ENCODE results near the gene EPHB2. TPM values are rescaled to one million over a fixed set of nuclear protein-coding genes. Genes with fewer than 3 reads are reported as not detected.

The EPHB2 gene
- polyA plus RNA-seq, 1 donor from 2014 or later = 22.8 TPM

DNA sequence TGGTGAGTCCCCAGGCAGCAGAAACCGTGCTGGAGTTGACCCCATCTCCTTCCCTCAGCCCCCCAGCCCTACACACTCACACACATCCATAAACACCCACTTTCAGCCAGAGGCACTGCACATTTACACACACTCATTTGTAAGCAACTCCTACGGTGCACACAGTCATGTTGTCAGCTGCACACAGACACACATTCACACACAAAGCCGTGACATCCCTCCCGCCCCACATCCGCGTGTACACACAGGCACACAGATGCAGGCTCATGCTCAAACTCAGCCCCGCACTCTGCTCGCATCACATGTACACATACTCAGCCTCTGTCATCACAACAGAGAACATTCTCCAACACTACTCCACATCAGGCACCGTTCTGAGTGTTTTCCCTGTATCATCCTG, 214.5 kb downstream of the EPHB2 start:
- Histone ChIP-seq H4K20me1 (ENCODE audit: insufficient read depth) (no peaks in the 10 kb centered on the region), H3K27ac (ENCODE audit: low read length) (no peak overlapping the region), H3K27me3 (ENCODE audit: insufficient read depth, low read depth, low read length) (no peaks in the 10 kb centered on the region), H3K4me2 (ENCODE audit: low read length) (no peak overlapping the region), H3K79me2 (replicated peaks; ENCODE audit: insufficient read depth, low read length) (no peaks in the 10 kb centered on the region), H3K9ac (ENCODE audit: low read length) (no peak overlapping the region), H2AFZ (ENCODE audit: low read depth, low read length) (no peak overlapping the region), H3K36me3 (ENCODE audit: insufficient read depth, low read length) (no peaks in the 10 kb centered on the region), H3K9me2 (ENCODE audit: insufficient read depth, low read length) (no peaks in the 10 kb centered on the region), H3K4me3 (ENCODE audit: low read length) (no peak overlapping the region), H3F3A (ENCODE audit: insufficient read depth, low read length, poor library complexity, severe bottlenecking) (no peaks in the 10 kb centered on the region), H3K9me3 (ENCODE audit: low read length) (no peaks in the 10 kb centered on the region)
- TF ChIP-seq EZH2 (IDR thresholded peaks at IDR 0.05; ENCODE audit: borderline replicate concordance, insufficient read depth, low read length, poor library complexity, severe bottlenecking) (no peak), EP300 (conservative IDR thresholded peaks at IDR 0.05; ENCODE audit: poor library complexity, severe bottlenecking) (no peak), SMC3 (conservative IDR thresholded peaks at IDR 0.05; ENCODE audit: poor library complexity) (no peak), REST (IDR thresholded peaks at IDR 0.05; ENCODE audit: borderline replicate concordance) (no peak), RAD21 (conservative IDR thresholded peaks at IDR 0.05) (no peak), POLR2AphosphoS5 (IDR thresholded peaks at IDR 0.05) (no peak), TAF1 (IDR thresholded peaks at IDR 0.05; ENCODE audit: low read depth) (no peak), MXI1 (conservative IDR thresholded peaks at IDR 0.05; ENCODE audit: poor library complexity, severe bottlenecking) (no peak)
- TF ChIP-seq, protein P1, sequence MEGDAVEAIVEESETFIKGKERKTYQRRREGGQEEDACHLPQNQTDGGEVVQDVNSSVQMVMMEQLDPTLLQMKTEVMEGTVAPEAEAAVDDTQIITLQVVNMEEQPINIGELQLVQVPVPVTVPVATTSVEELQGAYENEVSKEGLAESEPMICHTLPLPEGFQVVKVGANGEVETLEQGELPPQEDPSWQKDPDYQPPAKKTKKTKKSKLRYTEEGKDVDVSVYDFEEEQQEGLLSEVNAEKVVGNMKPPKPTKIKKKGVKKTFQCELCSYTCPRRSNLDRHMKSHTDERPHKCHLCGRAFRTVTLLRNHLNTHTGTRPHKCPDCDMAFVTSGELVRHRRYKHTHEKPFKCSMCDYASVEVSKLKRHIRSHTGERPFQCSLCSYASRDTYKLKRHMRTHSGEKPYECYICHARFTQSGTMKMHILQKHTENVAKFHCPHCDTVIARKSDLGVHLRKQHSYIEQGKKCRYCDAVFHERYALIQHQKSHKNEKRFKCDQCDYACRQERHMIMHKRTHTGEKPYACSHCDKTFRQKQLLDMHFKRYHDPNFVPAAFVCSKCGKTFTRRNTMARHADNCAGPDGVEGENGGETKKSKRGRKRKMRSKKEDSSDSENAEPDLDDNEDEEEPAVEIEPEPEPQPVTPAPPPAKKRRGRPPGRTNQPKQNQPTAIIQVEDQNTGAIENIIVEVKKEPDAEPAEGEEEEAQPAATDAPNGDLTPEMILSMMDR (IDR thresholded peaks at IDR 0.05; ENCODE audit: poor library complexity, severe bottlenecking) = no peak

DNA sequence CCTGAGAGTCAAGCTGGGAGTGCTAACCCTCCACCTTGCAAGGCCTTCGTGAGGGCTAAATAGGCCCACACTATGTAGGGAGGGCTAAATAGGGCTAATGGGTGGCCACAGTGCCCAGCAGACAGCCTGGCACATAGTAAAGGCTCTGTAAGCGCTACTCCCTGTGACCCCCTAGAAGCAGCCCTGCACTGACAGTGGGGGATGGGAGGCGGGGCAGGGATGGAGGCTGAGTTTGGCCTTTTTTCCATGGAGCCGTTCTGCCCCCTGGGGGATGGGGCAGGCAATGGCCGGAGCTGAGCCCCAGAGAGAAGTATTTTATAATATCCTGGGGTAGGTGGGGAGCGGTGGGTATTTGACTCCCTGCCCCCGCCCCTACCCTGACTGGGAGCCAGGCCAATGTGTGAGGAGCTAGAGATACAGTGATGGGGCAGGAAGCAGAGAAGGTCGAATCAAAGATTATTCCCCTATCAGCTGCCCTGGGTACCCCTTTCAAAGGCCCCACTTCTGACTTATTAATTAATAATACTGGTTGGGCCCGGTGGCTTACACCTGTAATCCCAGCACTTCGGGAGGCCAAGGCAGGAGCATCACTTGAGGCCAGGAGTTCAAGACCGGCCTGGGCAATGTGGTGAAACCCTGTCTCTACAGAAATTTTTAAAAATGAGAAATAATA, 219.7 kb downstream of the EPHB2 start:
- H3K9me2 ChIP-seq (ENCODE audit: insufficient read depth, low read length) = no peaks in the 10 kb centered on the region
- no peaks in the 10 kb centered on the region for H3K36me3 ChIP-seq (ENCODE audit: insufficient read depth, low read length)
- no peaks in the 10 kb centered on the region for H3K27me3 ChIP-seq (ENCODE audit: insufficient read depth, low read depth, low read length)
- TF ChIP-seq RAD21 (conservative IDR thresholded peaks at IDR 0.05) (peak; percentile 19), REST (IDR thresholded peaks at IDR 0.05; ENCODE audit: borderline replicate concordance) (no peak), EP300 (conservative IDR thresholded peaks at IDR 0.05; ENCODE audit: poor library complexity, severe bottlenecking) (no peak), MXI1 (conservative IDR thresholded peaks at IDR 0.05; ENCODE audit: poor library complexity, severe bottlenecking) (no peak), SMC3 (conservative IDR thresholded peaks at IDR 0.05; ENCODE audit: poor library complexity) (peak; percentile 14), EZH2 (IDR thresholded peaks at IDR 0.05; ENCODE audit: borderline replicate concordance, insufficient read depth, low read length, poor library complexity, severe bottlenecking) (no peak), TAF1 (IDR thresholded peaks at IDR 0.05; ENCODE audit: low read depth) (no peak)
- TF ChIP-seq, protein P1 (IDR thresholded peaks at IDR 0.05; ENCODE audit: poor library complexity, severe bottlenecking) = no peak
- no peak overlapping the region for H3K4me2 ChIP-seq (ENCODE audit: low read length)
- no peaks in the 10 kb centered on the region for H3K79me2 ChIP-seq (replicated peaks; ENCODE audit: insufficient read depth, low read length)
- no peaks in the 10 kb centered on the region for H4K20me1 ChIP-seq (ENCODE audit: insufficient read depth)
- no peak overlapping the region for H3K4me3 ChIP-seq (ENCODE audit: low read length)
- no peaks in the 10 kb centered on the region for H3F3A ChIP-seq (ENCODE audit: insufficient read depth, low read length, poor library complexity, severe bottlenecking)
- no peak overlapping the region for H3K27ac ChIP-seq (ENCODE audit: low read length)
- no peak overlapping the region for H3K9ac ChIP-seq (ENCODE audit: low read length)
- no peak overlapping the region for H2AFZ ChIP-seq (ENCODE audit: low read depth, low read length)
- H3K9me3 ChIP-seq (ENCODE audit: low read length) = no peaks in the 10 kb centered on the region
